ENCODE data around the gene OLFM4. TPM values are rescaled to one million over a fixed set of nuclear protein-coding genes. Genes with fewer than 3 reads are reported as not detected.

The OLFM4 gene
- total RNA-seq, 2 donors from 2014 or later = 1.1 to 1.2 TPM

- Histone ChIP-seq H3K4me3 (no peak overlapping the region), H3K27ac (no peak overlapping the region), H3K4me1 (ENCODE audit: control insufficient read depth in 1 of 2, low read depth in 2 of 2) (no peaks in the 10 kb centered on the region), H3K9me3 (no peaks in the 10 kb centered on the region), H3K36me3 (no peaks in the 10 kb centered on the region), H3K27me3 (replicated peaks; ENCODE audit: insufficient read depth) (no peaks in the 10 kb centered on the region)
- DNase-seq (ENCODE audit: low spot score) (no peak), ATAC-seq (ENCODE audit: insufficient number of reproducible peaks, low FRiP score, low read depth) (no peak)
- TF ChIP-seq CTCF (IDR thresholded peaks at IDR 0.05) = no peak
Measured at GRCh38 chr13:53090461-53090860, 61.8 kb downstream of the OLFM4 start.

- Histone ChIP-seq H3K27me3 (replicated peaks; ENCODE audit: insufficient read depth) (no peaks in the 10 kb centered on the region), H3K4me3 (no peak overlapping the region), H3K4me1 (ENCODE audit: control insufficient read depth in 1 of 2, low read depth in 2 of 2) (no peaks in the 10 kb centered on the region), H3K27ac (no peak overlapping the region), H3K9me3 (no peaks in the 10 kb centered on the region), H3K36me3 (no peaks in the 10 kb centered on the region)
- ATAC-seq (ENCODE audit: insufficient number of reproducible peaks, low FRiP score, low read depth) (no peak), DNase-seq (ENCODE audit: low spot score) (no peak)
- no peak for TF ChIP-seq CTCF (IDR thresholded peaks at IDR 0.05)
Measured at GRCh38 chr13:53092931-53093330, 64.3 kb downstream of the OLFM4 start.

GRCh38 chr13:53098455-53098854 lies 69.8 kb downstream of the OLFM4 start:
- DNase-seq (ENCODE audit: low spot score) (no peak), ATAC-seq (ENCODE audit: insufficient number of reproducible peaks, low FRiP score, low read depth) (no peak)

GRCh38 chr13:53100394-53101063 lies 71.9 kb downstream of the OLFM4 start:
- no peak overlapping the region for H3K27ac ChIP-seq
- DNase-seq (ENCODE audit: low spot score) (no peak), ATAC-seq (ENCODE audit: insufficient number of reproducible peaks, low FRiP score, low read depth) (no peak)
- H3K27me3 ChIP-seq (replicated peaks; ENCODE audit: insufficient read depth) = no peaks in the 10 kb centered on the region
- no peaks in the 10 kb centered on the region for H3K4me1 ChIP-seq (ENCODE audit: control insufficient read depth in 1 of 2, low read depth in 2 of 2)
- H3K36me3 ChIP-seq = no peaks in the 10 kb centered on the region
- TF ChIP-seq CTCF (IDR thresholded peaks at IDR 0.05) = no peak
- no peak overlapping the region for H3K4me3 ChIP-seq
- no peaks in the 10 kb centered on the region for H3K9me3 ChIP-seq

More at GRCh38 chr13:53098455-53098854, 69.8 kb downstream of the OLFM4 start:
- Histone ChIP-seq H3K4me3 (no peak overlapping the region), H3K27me3 (replicated peaks; ENCODE audit: insufficient read depth) (no peaks in the 10 kb centered on the region), H3K9me3 (no peaks in the 10 kb centered on the region), H3K4me1 (ENCODE audit: control insufficient read depth in 1 of 2, low read depth in 2 of 2) (no peaks in the 10 kb centered on the region), H3K27ac (no peak overlapping the region), H3K36me3 (no peaks in the 10 kb centered on the region)
- no peak for TF ChIP-seq CTCF (IDR thresholded peaks at IDR 0.05)

Other genes with a start within 250 kb of the OLFM4 start
- gene PCDH8, start 180.2 kb upstream of the OLFM4 start, total RNA-seq = not detected

Measured in thoracic aorta (tissue), 2 donors.